ENCODE results near the gene TMEM101.

GRCh38 chr17:44059101-44059892 is 44.5 kb upstream of the TMEM101 start:
- TF ChIP-seq, protein P1, sequence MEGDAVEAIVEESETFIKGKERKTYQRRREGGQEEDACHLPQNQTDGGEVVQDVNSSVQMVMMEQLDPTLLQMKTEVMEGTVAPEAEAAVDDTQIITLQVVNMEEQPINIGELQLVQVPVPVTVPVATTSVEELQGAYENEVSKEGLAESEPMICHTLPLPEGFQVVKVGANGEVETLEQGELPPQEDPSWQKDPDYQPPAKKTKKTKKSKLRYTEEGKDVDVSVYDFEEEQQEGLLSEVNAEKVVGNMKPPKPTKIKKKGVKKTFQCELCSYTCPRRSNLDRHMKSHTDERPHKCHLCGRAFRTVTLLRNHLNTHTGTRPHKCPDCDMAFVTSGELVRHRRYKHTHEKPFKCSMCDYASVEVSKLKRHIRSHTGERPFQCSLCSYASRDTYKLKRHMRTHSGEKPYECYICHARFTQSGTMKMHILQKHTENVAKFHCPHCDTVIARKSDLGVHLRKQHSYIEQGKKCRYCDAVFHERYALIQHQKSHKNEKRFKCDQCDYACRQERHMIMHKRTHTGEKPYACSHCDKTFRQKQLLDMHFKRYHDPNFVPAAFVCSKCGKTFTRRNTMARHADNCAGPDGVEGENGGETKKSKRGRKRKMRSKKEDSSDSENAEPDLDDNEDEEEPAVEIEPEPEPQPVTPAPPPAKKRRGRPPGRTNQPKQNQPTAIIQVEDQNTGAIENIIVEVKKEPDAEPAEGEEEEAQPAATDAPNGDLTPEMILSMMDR (IDR thresholded peaks at IDR 0.05): no peak
- no peak for TF ChIP-seq POLR2A (IDR thresholded peaks at IDR 0.05)
